Mesenchymal stem cell (in vitro differentiated cells and primary cell): ENCODE data around the gene PALS2.

Experiments
- DNase-seq: peaks from one replicate; pipeline ENCODE4 v3.0.0-alpha.2; 2013
- H2AFZ ChIP-seq: one replicate; pipeline ENCODE4 v1.6.1; 2013; ENCODE audit warnings: low read depth, mild to moderate bottlenecking, control low read depth, inconsistent platforms, low read length, moderate library complexity
- H2AK5ac ChIP-seq: 2 replicates; pipeline ENCODE4 v1.6.1; 2013; ENCODE audit warnings: low read length, moderate library complexity, mild to moderate bottlenecking, inconsistent platforms; ENCODE audit not compliant: severe bottlenecking
- H2BK120ac ChIP-seq: one replicate; pipeline ENCODE4 v1.6.1; 2013; ENCODE audit warnings: low read depth, mild to moderate bottlenecking, inconsistent platforms, low read length, moderate library complexity
- H2BK12ac ChIP-seq, 2 experiments: one replicate each; pipeline ENCODE4 v1.6.1; 2013; ENCODE audit warnings: inconsistent platforms in 2 of 2, low read length in 2 of 2, mild to moderate bottlenecking in 2 of 2, moderate library complexity in 2 of 2, control low read depth in 1 of 2
- H2BK15ac ChIP-seq: one replicate; pipeline ENCODE4 v1.6.1; 2013; ENCODE audit warnings: mild to moderate bottlenecking, low read depth, inconsistent platforms; ENCODE audit not compliant: poor library complexity, severe bottlenecking
- H2BK5ac ChIP-seq: 2 replicates; pipeline ENCODE4 v1.6.1; 2013; ENCODE audit warnings: low read depth, mild to moderate bottlenecking, low read length, control low read depth, inconsistent platforms; ENCODE audit not compliant: poor library complexity, severe bottlenecking
- H3K14ac ChIP-seq, 2 experiments: one replicate each; pipeline ENCODE4 v1.6.1; 2013; ENCODE audit warnings: inconsistent platforms in 2 of 2, low read length in 2 of 2, control low read depth in 1 of 2, mild to moderate bottlenecking in 1 of 2, moderate library complexity in 1 of 2
- H3K18ac ChIP-seq, 2 experiments: one replicate each; pipeline ENCODE4 v1.6.1; 2013; ENCODE audit warnings: inconsistent platforms in 2 of 2, low read length in 2 of 2, control low read depth in 1 of 2, low read depth in 1 of 2, mild to moderate bottlenecking in 1 of 2
- H3K23ac ChIP-seq, 2 experiments: one replicate each; pipeline ENCODE4 v1.6.1; 2013; ENCODE audit warnings: inconsistent platforms in 2 of 2, low read length in 2 of 2, mild to moderate bottlenecking in 2 of 2, moderate library complexity in 2 of 2, control low read depth in 1 of 2
- H3K27ac ChIP-seq: 2 replicates; pipeline ENCODE4 v1.5.1; 2013; ENCODE audit warnings: mild to moderate bottlenecking, moderate library complexity, low read length, control low read depth, inconsistent platforms; ENCODE audit not compliant: poor library complexity, severe bottlenecking
- H3K27me3 ChIP-seq, 2 experiments: 2 replicates each; pipeline versions ENCODE4 v1.6.1 to v1.7.0; 2013; ENCODE audit warnings: low read length in 2 of 2, mild to moderate bottlenecking in 2 of 2, moderate library complexity in 2 of 2, control low read depth in 1 of 2, inconsistent platforms in 1 of 2; ENCODE audit not compliant: control insufficient read depth in 1 of 2, insufficient read depth in 1 of 2
- H3K36me3 ChIP-seq, 2 experiments: 2 replicates each; pipeline versions ENCODE4 v1.6.1 to v1.7.0; 2013; ENCODE audit warnings: low read length in 2 of 2, control low read depth in 1 of 2, inconsistent platforms in 1 of 2, low read depth in 1 of 2, mild to moderate bottlenecking in 1 of 2; ENCODE audit not compliant: insufficient read depth in 2 of 2, control insufficient read depth in 1 of 2
- H3K4ac ChIP-seq, 2 experiments: one replicate each; pipeline ENCODE4 v1.6.1; 2013; ENCODE audit warnings: inconsistent platforms in 2 of 2, low read length in 2 of 2, mild to moderate bottlenecking in 2 of 2, moderate library complexity in 2 of 2, control low read depth in 1 of 2, low read depth in 1 of 2
- H3K4me1 ChIP-seq: 2 replicates; pipeline ENCODE4 v1.6.1; 2013; ENCODE audit warnings: low read depth, low read length, control low read depth; ENCODE audit not compliant: control insufficient read depth, insufficient read depth
- H3K4me2 ChIP-seq: 2 replicates; pipeline ENCODE4 v1.6.1; 2013; ENCODE audit warnings: low read length, mild to moderate bottlenecking, inconsistent platforms; ENCODE audit not compliant: poor library complexity, severe bottlenecking
- H3K4me3 ChIP-seq, 2 experiments: 2 replicates each; pipeline versions ENCODE4 v1.5.1 to v1.7.0; 2013; ENCODE audit warnings: low read length in 2 of 2, mild to moderate bottlenecking in 2 of 2, control low read depth in 1 of 2, low read depth in 1 of 2; ENCODE audit not compliant: insufficient read depth in 1 of 2
- H3K79me1 ChIP-seq: replicated peaks from 2 replicates; pipeline ENCODE4 v1.6.1; 2013; ENCODE audit warnings: mild to moderate bottlenecking, control low read depth, low read length, inconsistent platforms; ENCODE audit not compliant: poor library complexity, severe bottlenecking
- H3K9ac ChIP-seq: 2 replicates; pipeline ENCODE4 v1.7.0; 2013; ENCODE audit warnings: mild to moderate bottlenecking, low read length, moderate library complexity
- H3K9me3 ChIP-seq: 2 replicates; pipeline ENCODE4 v1.7.0; 2013; ENCODE audit warnings: mild to moderate bottlenecking, low read length; ENCODE audit not compliant: control insufficient read depth
- H4K8ac ChIP-seq: one replicate; pipeline ENCODE4 v1.6.1; 2013; ENCODE audit warnings: inconsistent platforms, mild to moderate bottlenecking, low read length, moderate library complexity
- H4K91ac ChIP-seq: one replicate; pipeline ENCODE4 v1.6.1; 2013; ENCODE audit warnings: mild to moderate bottlenecking, low read length, inconsistent platforms
- WGBS: methylation state at CpG from one replicate; pipeline ENCODE4 v1.1.7; 2013; ENCODE audit warnings: mixed read lengths; 5-methylcytosine and 5-hydroxymethylcytosine counted together

PALS2 gene

GRCh38 chr7:24608504-24608903 is 35.3 kb downstream of the PALS2 start:
- Histone ChIP-seq H3K4ac (no peak overlapping the region), H3K27me3 (no peaks in the 10 kb centered on the region), H3K36me3 (no peaks in the 10 kb centered on the region), H3K27ac (no peak overlapping the region), H4K91ac (no peak overlapping the region), H3K14ac (no peak overlapping the region), H3K9ac (no peak overlapping the region), H3K4me3 (no peak overlapping the region), H3K79me1 (peaks cover 13% of the 10 kb centered on the region), H3K23ac (no peak overlapping the region), H2BK12ac (no peak overlapping the region), H2BK5ac (no peak overlapping the region), H2BK15ac (no peak overlapping the region), H3K9me3 (no peaks in the 10 kb centered on the region), H2BK120ac (no peak overlapping the region), H3K18ac (no peak overlapping the region), H3K4me1 (no peaks in the 10 kb centered on the region), H3K4me2 (no peak overlapping the region), H4K8ac (no peak overlapping the region), H2AFZ (no peak overlapping the region), H2AK5ac (no peak overlapping the region)
- DNase-seq: no peak

GRCh38 chr7:24609059-24609458 is 35.8 kb downstream of the PALS2 start:
- Histone ChIP-seq H3K27ac (no peak overlapping the region), H3K18ac (no peak overlapping the region), H3K79me1 (peaks cover 13% of the 10 kb centered on the region), H3K23ac (no peak overlapping the region), H3K27me3 (no peaks in the 10 kb centered on the region), H3K9ac (no peak overlapping the region), H3K36me3 (no peaks in the 10 kb centered on the region), H2BK120ac (no peak overlapping the region), H2BK12ac (no peak overlapping the region), H3K4me3 (no peak overlapping the region), H3K14ac (no peak overlapping the region), H3K9me3 (no peaks in the 10 kb centered on the region), H4K8ac (no peak overlapping the region), H3K4me1 (no peaks in the 10 kb centered on the region), H2AFZ (no peak overlapping the region), H2BK5ac (no peak overlapping the region), H3K4ac (no peak overlapping the region), H2BK15ac (no peak overlapping the region), H2AK5ac (no peak overlapping the region), H4K91ac (no peak overlapping the region), H3K4me2 (no peak overlapping the region)
- no peak for DNase-seq
- 75% methylated on average over 2 of the region's 2 CpGs for WGBS

- H3K27ac ChIP-seq: no peak overlapping the region
- H3K23ac ChIP-seq: no peak overlapping the region
- no peak overlapping the region for H4K91ac ChIP-seq
- no peak overlapping the region for H3K14ac ChIP-seq
- DNase-seq: no peak
- no peak overlapping the region for H2AFZ ChIP-seq
- H3K79me1 ChIP-seq: peaks cover 12% of the 10 kb centered on the region
- no peak overlapping the region for H4K8ac ChIP-seq
- no peaks in the 10 kb centered on the region for H3K9me3 ChIP-seq
- no peak overlapping the region for H3K4ac ChIP-seq
- no peak overlapping the region for H3K4me2 ChIP-seq
- 73% methylated on average over 1 of the region's 2 CpGs for WGBS
- H3K4me1 ChIP-seq: no peaks in the 10 kb centered on the region
- no peak overlapping the region for H2BK12ac ChIP-seq
- H3K9ac ChIP-seq: no peak overlapping the region
- H2BK120ac ChIP-seq: no peak overlapping the region
- no peak overlapping the region for H3K4me3 ChIP-seq
- no peak overlapping the region for H2BK15ac ChIP-seq
- no peaks in the 10 kb centered on the region for H3K36me3 ChIP-seq
- H2BK5ac ChIP-seq: no peak overlapping the region
- H3K27me3 ChIP-seq: no peaks in the 10 kb centered on the region
- no peak overlapping the region for H3K18ac ChIP-seq
- H2AK5ac ChIP-seq: no peak overlapping the region
These were observed 36.3 kb downstream of the PALS2 start for GRCh38 chr7:24609570-24609969.

- WGBS: no CpG with 5 or more reads among the region's 3 CpGs
- H3K23ac ChIP-seq: no peak overlapping the region
- H2BK15ac ChIP-seq: no peak overlapping the region
- no peak overlapping the region for H4K8ac ChIP-seq
- no peak overlapping the region for H4K91ac ChIP-seq
- H2BK12ac ChIP-seq: no peak overlapping the region
- no peaks in the 10 kb centered on the region for H3K36me3 ChIP-seq
- no peaks in the 10 kb centered on the region for H3K4me1 ChIP-seq
- no peak overlapping the region for H3K27ac ChIP-seq
- H3K9me3 ChIP-seq: no peaks in the 10 kb centered on the region
- H2AK5ac ChIP-seq: no peak overlapping the region
- no peak overlapping the region for H3K18ac ChIP-seq
- no peak overlapping the region for H3K4me3 ChIP-seq
- no peak overlapping the region for H2BK120ac ChIP-seq
- no peak overlapping the region for H3K4ac ChIP-seq
- H3K79me1 ChIP-seq: peaks cover 8% of the 10 kb centered on the region
- H2AFZ ChIP-seq: no peak overlapping the region
- H3K4me2 ChIP-seq: no peak overlapping the region
- no peak overlapping the region for H3K9ac ChIP-seq
- H2BK5ac ChIP-seq: no peak overlapping the region
- DNase-seq: no peak
- no peaks in the 10 kb centered on the region for H3K27me3 ChIP-seq
- H3K14ac ChIP-seq: no peak overlapping the region
These were observed 37.9 kb downstream of the PALS2 start for GRCh38 chr7:24611130-24611529.
